AG20443 (cell line): ENCODE results near the gene CDKL4.
"Not testable (repeated sequence)": the region's sequence is repeated elsewhere in the genome, so short reads cannot be mapped to it uniquely, and the experiment has no call there.

ENCODE experiments used
- DNase-seq: peaks from one replicate; pipeline ENCODE4 v3.0.0; 2012; ENCODE audit warnings: low spot score, mixed read lengths

CDKL4 gene

DNA sequence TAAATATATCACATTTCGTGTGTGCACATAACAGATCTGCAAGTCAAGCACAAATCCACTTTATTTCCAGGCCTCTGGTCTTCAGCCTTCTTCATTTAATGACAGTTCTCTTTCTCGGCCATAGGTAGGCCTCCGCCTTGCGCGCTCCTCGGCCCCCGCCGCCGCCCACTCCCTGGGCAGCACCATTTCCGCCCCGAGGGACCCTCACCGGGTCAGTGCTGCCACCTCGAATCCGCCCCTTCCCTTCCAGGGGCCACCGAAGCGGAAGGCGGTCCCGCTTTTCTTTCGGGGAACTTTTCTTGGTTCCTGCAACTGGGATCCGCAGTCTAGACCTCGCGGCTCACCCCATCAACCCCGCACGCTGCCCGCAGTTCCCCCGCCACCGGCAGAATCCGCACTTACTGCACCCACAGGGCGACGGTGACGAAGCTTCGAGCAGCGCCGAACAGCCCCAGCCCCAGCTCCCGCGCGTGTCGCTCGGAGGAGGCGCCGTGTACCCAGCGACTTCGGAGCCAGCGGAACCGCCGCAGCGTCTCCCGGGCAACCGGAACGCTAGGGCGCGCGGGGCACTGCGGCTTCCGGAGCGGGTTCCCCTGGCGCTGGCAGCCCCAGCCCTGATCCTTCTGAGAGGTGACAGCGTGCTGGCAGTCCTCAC lies at the start of gene CDKL4:
Gene CDKL4 (minus strand): TSS at position 502 of the 655 bp plus-strand sequence.
- DNase-seq = peak; percentile 75

DNA sequence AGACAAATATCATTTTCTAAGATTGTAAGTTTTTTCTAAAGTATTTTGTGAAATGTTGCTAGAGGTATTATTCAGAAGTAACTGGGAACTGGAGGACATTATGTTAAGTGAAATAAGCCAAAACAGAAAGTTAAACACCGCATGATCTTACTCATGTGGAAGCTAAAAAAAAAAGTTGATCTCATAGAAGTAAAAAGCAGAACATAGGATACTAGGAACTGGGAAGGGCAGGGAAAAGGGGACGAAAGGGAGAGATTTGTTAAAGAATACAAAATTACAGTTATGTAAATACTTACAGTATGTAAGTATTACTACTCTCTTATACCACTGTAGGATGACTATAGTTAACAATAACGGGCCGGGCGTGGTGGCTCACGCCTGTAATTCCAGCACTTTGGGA lies 46.7 kb upstream of the CDKL4 start:
- no peak for DNase-seq

DNA sequence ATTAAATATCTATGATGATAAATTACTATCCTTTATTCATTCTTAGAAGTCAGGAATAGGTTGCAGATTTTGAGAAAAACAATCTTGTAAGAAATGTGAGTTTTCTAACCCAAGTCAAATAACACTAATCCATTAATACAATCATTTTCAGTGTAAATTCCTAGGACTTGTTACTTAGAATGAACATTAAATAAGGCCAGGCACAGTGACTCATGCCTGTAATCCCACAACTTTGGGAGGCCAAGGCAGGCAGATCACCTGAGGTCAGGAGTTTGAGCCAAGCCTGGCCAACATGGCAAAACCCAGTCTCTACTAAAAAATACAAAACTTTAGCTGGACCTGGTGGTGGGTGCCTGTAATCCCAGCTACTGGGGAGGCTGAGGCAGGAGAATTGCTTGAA lies 45.8 kb upstream of the CDKL4 start:
- no peak for DNase-seq

DNA sequence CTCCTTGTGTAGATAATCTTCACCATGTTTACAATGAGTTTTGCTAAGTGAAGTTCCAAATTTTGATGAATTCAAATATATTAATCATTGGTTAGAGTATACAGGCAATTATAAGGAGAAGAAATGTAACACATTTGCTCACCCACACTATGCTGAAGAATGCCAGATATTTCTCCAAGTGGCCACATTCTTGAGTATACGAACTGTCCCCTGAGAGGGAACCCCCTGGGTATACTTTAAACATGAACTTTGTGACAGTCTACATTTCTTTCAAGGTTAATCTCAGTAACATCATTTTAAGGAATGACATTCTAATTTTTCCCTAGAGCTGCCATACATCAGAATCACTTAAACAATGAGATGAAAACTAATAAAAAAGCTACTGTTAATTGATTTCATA lies 39.8 kb upstream of the CDKL4 start:
- DNase-seq = no peak

DNA sequence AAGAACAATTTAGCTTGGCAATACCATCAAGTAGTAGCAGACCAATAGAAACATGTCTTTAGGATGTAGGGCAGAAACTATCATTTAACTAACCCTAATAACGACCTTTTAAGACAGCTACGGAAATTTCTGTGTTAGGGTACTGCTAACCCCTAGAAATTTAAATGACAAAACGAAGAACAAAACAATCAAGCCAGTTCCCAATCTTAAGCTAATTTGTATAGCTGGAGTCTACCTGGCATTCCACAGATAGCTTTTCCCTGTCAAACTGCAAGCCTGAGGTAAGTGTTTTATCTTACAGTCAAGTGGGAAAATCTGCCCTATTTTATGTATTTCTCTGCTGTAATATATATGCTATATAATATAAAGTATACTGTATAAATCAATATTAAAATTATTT lies 37.6 kb upstream of the CDKL4 start:
- no peak for DNase-seq

DNA sequence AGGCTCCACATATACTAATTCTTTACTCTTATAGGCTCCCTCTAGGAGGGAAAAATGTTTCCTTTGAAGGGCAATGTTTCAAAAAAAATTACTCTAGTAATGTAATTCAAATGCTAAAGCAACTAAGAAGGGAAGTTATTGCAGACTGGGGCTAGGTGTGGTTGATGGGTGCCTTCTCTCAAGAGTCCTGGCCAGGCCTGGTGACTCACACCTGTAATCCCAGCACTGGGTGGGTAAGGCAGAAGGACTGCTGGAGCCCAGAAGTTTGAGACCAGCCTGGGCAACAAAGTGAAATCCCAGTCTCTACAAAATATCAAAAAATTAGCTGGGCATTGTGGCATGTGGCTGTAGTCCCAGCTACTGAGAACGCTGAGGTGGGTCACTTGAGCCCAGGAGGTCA lies 31.2 kb upstream of the CDKL4 start:
- DNase-seq = no peak

DNA sequence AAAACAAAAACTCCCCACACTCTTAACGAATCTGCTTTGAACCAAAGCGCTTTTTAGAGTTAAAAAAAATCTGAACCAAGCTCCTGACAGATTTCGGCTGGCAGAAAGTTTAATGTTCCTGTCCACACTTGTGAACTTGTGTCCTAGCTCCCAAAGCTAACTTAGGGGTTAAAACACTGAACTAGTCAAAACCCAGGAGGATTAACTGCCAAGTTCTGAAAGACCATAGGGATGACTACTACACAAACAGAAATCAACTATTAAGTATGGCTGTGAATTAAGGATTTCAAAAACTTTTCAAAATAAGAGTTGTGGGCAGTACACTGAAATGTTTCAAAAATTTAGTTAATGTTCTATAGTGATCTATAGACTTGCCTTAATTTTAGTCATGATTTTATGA lies 26.2 kb upstream of the CDKL4 start:
- DNase-seq = no peak

DNA sequence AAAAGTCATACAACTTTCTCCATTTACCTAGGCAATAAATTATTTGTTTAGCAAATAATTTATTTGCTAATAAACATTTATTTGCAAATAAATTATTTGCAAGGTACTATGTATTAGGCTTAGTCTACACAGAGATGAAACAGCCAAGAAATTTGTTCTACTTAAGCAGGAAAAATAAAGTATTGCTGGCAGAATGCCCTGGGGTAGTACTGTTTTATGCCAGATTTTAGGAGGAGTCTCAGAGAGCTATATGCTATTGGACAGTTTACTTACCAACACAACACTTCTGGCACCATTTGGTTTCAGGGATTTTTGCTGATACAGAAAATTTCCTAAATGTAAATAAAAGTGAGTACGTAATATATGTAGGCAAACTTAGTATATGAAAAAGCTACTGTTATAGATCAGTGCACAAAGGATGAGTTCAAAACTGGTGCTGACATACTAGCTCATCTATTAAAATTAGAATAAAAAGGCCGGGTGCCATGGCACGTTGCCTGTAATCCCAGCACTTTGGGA lies 23.2 kb upstream of the CDKL4 start:
- DNase-seq = no peak

DNA sequence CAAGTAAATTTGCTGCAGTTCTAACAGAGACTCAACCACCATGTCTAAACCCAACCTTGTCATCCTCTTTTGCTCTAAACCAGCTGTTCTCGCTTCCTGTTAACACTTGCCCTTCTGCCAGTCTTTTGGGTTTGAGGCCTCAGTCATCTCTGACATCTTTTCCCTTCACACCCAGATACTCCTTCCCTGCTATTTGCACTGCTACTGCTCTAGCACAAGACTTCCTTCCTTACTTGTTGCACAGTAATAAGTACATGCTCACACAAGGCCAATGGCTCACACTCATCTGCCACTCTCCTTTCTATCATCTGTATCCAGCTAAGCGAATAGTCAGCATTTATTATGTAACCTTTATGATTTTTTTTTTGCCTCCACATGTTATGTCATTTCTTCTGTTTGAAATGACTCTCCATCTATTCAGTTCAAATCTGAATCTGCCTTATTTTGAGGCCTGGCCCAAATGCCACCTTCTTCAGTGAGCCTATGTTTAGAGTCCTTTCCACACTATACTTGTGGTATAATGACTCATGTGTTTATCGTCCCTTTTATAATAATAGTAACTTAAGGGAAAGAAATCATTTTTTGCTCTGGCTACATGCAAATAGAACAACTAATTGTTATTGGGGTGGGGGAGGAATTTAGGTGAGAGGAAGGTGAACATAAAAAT lies 22.5 kb upstream of the CDKL4 start:
- DNase-seq = no peak

DNA sequence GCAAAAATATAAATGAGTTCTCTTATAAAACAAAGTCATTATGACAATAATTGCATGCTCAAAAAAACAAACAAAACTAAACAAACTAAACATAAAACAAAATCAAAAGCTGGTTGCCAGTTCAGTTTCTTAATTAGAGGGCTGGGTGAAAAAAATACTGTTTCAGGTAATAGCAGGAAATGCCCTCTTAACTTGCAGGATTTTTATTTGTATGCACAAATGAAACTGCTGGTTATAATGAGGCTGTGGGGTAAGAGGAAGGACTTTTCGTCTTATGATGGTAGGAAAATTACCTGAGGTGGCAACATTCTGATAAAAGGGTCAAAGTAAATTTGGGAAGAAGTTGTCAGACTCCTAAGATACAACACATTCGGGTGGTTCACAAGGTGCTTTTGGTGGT lies 21.5 kb upstream of the CDKL4 start:
- DNase-seq = no peak

DNA sequence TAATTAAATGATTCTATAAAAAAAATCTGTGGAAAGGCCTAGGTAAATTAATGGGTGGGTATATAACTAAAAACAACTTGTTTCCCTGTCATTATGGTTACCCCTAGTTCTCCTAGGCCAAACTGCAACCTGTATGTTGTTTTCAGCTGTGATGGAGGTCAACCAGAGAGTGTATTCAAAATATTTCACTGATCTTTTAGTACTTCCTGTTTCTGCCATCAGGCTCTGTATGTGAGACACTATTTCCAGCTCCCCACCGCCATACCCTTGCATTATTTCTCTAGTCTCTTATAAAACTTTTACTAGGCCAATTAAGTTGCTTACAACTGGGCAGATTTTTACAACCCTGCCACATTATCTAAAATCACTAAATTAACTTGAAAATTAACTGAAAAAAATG lies 21.0 kb upstream of the CDKL4 start:
- no peak for DNase-seq

DNA sequence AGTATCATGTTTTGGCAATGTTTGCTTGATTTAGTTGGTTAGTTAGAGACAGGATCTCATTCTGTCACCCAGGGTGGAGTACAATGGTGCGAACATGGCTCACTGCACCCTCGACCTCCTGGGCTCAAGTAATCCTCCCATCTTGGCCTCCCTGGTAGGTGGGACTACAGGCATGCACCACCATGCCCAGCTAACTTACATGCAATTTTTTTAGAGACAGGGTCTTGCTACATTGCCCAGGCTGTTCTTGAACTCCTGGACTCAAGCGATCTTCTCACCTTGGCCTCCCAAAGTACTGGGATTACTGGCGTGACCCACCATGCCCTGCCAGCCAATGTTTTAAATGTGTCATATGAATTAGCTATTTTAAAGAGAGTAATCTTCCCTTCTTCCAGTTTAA lies 16.3 kb upstream of the CDKL4 start:
- DNase-seq = no peak

DNA sequence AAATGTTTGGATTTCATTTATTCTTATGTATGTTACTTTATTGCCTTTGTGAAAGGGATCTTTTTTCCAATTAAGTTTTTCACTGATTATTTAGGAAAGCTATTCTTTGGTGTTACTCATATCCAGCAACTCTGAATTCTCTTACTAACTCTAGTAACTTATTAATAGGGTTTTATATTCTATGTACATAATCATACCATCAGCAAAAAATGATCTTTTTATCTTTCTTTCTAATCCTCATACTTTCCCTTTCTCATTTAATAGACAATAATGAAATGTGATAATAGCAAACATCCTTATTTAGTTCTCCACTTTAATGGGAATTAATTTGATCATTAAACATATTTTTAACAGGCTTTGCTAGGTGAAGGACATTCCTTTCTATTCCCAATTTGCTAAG lies 12.3 kb upstream of the CDKL4 start:
- DNase-seq = no peak

DNA sequence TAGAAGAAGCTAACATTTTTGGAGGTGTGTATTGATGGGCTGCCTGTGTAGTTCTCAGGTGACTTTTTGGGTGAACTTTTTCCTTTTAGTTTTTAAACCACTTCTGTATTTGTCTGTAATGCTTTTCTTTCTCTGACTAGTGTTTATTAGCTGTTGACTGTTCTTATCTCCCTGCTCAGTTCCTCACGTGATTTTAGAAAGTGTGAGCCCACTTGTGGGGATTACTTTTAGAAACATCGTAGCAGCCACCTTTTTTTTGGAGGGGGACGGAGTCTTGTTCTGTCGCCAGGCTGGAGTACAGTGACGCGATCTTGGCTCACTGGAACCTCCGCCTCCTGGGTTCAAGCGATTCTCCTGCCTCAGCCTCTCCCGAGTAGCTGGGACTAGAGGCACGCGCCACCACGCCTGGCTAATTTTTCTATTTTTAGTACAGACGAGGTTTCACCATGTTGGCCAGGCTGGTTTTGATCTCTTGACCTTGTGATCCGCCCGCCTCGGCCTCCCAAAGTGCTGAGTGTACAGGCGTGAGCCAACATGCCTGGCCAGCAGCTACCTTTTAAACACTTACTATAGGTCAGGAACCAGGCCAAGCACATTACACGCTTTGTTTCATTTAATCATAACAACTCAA lies 9.2 kb upstream of the CDKL4 start:
- no peak for DNase-seq

DNA sequence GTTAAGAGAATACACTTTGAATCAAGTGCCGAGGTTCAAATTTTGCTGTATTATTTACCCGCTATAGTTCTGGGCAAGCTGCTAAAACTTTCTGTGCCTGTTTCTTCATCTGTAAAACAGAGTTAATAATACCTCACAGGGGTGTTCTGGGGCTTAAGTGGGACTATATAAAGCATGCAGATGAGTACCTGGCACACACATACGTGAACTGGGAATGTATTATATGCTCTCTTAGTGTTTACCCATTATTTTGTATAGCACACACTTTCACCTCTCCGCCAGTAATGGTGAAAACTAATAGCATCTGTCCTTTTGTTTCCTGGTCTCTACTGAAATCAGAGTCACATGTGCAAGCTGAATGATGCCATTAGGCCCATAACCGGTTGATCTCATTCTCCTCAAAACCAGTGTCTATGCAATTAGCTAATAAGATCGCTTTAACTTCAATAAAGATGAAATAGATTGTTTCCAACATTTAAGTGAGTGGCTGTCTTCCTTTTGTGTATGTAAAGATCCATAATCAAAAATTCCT lies 3.8 kb upstream of the CDKL4 start:
- DNase-seq = no peak

DNA sequence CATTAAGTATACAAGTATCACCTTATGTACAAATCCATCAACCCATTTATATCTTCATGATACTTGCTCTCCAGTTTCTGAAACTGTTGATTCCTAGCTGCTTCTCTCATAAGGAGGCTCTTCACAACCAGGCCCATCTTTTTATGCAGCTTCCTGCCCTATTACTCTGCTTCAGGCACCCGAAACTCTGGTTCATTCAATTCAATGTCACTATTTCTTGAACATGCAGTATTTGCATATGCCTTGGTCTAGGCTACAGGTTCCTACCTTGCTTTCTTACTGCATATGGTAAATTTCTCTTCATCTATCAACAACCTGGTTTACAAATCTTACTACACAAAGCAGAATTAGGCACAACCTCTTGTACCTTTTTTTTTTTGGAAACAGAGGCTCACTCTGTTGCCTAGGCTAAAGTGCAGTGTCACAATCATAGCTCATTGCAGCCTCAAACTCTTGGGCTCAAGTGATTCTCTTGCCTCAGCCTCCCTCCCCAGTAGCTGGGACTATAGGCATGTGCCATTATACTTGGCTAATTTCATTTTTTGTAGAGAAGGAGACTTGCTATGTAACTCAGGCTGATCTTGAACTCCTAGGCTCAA lies 2.7 kb upstream of the CDKL4 start:
- DNase-seq = no peak

DNA sequence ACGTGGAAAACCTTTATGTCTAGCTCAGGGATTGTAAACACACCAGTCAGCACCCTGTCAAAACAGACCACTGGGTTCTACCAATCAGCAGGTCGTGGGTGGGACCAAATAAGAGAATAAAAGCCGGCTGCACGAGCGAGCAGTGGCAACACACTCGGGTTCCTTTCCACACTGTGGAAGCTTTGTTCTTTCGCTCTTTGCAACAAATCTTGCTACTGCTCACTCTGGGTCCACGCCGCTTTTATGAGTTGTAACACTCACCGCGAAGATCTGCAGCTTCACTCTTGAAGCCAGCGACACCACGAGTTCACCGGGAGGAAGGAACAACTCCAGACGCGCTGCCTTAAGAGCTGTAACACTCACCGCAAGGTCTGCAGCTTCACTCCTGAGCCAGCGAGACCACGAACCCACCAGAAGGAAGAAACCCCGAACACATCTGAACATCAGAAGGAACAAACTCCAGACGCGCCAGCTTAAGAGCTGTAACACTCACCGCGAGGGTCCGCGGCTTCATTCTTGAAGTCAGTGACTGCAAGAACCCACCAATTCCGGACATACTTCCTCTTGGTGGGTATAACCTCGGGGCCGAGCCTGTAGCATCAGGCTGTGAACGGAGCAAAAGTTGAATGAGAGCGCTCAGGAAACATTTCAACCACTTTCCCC lies 1.3 kb upstream of the CDKL4 start:
- DNase-seq = not testable (repeated sequence)

DNA sequence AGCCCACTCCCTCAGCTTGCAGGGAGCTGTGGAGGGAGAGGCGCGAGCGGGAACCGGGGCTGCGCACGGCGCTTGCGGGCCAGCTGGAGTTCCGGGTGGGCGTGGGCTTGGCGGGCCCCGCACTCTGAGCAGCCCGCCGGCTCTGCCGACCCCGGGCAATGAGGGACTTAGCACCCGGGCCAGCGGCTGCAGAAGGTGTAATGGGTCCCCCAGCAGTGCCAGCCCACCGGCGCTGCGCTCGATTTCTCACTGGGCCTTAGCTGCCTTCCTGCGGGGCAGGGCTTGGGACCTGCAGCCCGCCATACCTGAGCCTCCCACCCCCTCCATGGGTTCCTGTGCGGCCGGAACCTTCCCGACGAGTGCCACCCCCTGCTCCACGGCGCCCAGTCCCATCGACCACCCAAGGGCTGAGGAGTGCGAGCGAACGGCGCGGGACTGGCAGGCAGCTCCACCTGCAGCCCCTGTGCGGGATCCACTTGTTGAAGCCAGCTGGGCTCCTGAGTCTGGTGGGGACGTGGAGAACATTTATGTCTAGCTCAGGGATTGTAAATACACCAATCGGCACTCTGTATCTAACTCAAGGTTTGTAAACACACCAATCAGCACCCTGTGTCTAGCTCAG lies 582 bp upstream of the CDKL4 start:
- not testable (repeated sequence) for DNase-seq

DNA sequence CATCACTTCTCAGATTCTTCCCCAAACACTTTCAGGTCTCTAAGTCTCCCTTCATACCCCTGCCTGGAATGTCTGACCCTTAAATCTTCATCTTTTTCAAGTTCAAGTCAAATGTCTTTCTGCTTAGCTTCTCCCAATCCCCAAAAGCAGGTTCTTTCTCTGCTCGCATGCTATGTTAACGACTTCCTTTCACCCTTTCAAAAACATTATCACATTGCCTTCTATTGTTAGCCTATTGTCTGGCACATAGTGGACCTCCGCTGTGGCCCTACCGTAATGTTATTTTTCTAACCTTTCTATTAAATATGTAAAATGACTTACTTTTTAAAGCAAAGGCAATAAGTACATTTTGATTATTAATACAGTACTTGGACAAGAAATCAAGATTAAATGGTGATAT lies 2.2 kb downstream of the CDKL4 start:
- no peak for DNase-seq

DNA sequence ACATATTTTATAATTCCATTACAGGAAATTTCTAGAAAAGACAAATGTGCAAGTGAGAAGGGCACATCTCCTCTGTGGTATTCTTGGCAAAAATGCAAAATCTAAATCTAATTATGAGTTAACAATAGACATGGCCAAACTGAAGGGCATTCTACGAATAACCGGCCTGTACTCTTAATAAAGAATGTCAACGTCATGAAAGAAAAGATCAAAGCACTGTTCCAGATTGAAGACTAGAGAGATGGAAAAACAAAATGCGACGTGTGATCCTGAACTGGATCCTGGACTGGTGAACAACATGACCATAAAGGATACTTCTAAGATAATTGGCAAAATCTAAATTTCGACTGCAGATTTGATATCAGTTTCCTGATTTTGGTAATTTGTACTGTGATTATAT lies 3.0 kb downstream of the CDKL4 start:
- no peak for DNase-seq

DNA sequence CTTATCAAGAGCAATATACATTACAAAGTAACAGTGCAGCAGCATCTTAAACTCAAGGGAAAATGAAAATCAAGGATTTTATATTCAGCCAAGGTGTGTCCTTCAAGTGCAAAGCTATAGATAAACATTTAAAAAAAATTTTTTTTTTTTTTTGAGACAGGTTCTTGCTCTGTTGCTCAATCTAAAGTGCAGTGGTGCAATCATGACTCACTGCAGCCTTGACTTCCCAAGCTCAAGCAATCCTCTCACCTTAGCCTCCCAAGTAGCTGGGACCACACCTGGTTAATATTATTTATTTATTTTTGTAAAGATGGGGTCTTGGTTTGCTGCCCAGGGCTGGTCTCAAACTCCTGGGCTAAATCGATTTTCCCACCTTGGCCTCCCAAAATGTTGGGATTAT lies 9.0 kb downstream of the CDKL4 start:
- no peak for DNase-seq

DNA sequence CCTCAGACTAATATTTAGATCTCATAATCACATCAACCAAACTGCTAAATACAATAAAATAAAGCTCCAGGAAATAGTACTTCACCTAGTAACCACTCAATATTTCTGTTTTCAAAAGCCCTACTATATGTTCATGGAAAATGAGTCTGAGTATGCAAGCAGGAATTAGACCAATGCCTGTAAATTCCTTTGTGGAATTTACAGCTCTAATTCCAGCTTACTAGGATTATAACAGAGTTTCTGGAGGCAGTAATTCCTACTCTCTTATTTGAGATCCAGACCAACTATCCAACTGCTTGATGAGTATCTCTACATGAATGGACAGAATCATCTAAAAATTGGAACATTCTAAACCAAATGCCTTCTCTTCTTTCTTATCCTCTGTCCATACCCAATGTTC lies 11.6 kb downstream of the CDKL4 start:
- no peak for DNase-seq
